HepG2 (cell line): ENCODE results near the gene LOC128125822.

Experiments used
- ADNP ChIP-seq: sonication (generic); formaldehyde crosslinking; IDR thresholded peaks from 2 replicates; pipeline ENCODE4 v1.4.0; 2020; ENCODE audit warnings: missing genetic modification reagents
- AGO2 ChIP-seq: fragments of 200-400 bp; formaldehyde crosslinking; optimal IDR thresholded peaks from 2 replicates; pipeline ENCODE3; 2017; ENCODE audit warnings: mild to moderate bottlenecking, low read depth, low read length, moderate library complexity
- ATF7 ChIP-seq, 2 experiments: fragments of 450-650 bp in 1 of 2; sonication (generic) in 1 of 2; formaldehyde crosslinking in 1 of 2; IDR thresholded peaks; 2 replicates each; pipeline versions ENCODE4 v1.4.0 to v1.6.1; 2016 to 2020; ENCODE audit warnings: antibody characterized with exemption in 1 of 2, mild to moderate bottlenecking in 1 of 2, missing genetic modification reagents in 1 of 2
- CBFB ChIP-seq: sonication (generic); formaldehyde crosslinking; IDR thresholded peaks from 2 replicates; pipeline ENCODE4 v1.4.0; 2020; ENCODE audit warnings: missing genetic modification reagents
- FOXM1 ChIP-seq: sonication (generic); formaldehyde crosslinking; IDR thresholded peaks from 2 replicates; pipeline ENCODE4 v1.5.0; 2020; ENCODE audit warnings: missing genetic modification reagents
- MBD4 ChIP-seq: IDR thresholded peaks from 2 replicates; pipeline ENCODE4 v1.6.1; 2012; ENCODE audit warnings: low read length, inconsistent platforms, borderline replicate concordance
- NR2F6 ChIP-seq, 2 experiments: IDR thresholded peaks; 2 replicates each; pipeline ENCODE4 v1.6.1; 2016; ENCODE audit warnings: antibody characterized with exemption in 1 of 2, mild to moderate bottlenecking in 1 of 2
- PHF5A ChIP-seq: IDR thresholded peaks from one replicate; pipeline ENCODE4 v1.6.1; 2018; ENCODE audit warnings: low read depth, missing genetic modification reagents; ENCODE audit not compliant: unreplicated experiment
- RBFOX2 ChIP-seq: fragments of 200-400 bp; formaldehyde crosslinking; IDR thresholded peaks from 2 replicates; pipeline ENCODE4 v1.6.1; 2017; ENCODE audit warnings: low read depth, mild to moderate bottlenecking, low read length
- SP140L ChIP-seq: sonication (generic); formaldehyde crosslinking; IDR thresholded peaks from 2 replicates; pipeline ENCODE4 v1.4.0; 2020; ENCODE audit warnings: missing genetic modification reagents, borderline replicate concordance
- TEAD2 ChIP-seq: sonication (generic); formaldehyde crosslinking; IDR thresholded peaks from 2 replicates; pipeline ENCODE4 v1.9.0; 2021; ENCODE audit warnings: missing genetic modification reagents
- TRIM24 ChIP-seq: sonication (generic); formaldehyde crosslinking; IDR thresholded peaks from 2 replicates; pipeline ENCODE4 v1.8.0; 2022; ENCODE audit warnings: mild to moderate bottlenecking, missing genetic modification reagents
- ZBTB42 ChIP-seq: sonication (generic); formaldehyde crosslinking; IDR thresholded peaks from 2 replicates; pipeline ENCODE4 v1.5.0; 2020; ENCODE audit warnings: mild to moderate bottlenecking, missing genetic modification reagents
- ZNF180 ChIP-seq: sonication (generic); formaldehyde crosslinking; IDR thresholded peaks from 2 replicates; pipeline ENCODE4 v1.4.0; 2020; ENCODE audit warnings: low read depth, missing genetic modification reagents, borderline replicate concordance
- ZNF225 ChIP-seq: sonication (generic); formaldehyde crosslinking; IDR thresholded peaks from 2 replicates; pipeline ENCODE4 v1.4.0; 2020; ENCODE audit warnings: mild to moderate bottlenecking, missing genetic modification reagents
- ZNF510 ChIP-seq: sonication (generic); formaldehyde crosslinking; IDR thresholded peaks from 2 replicates; pipeline ENCODE4 v1.4.0; 2020; ENCODE audit warnings: low read depth, mild to moderate bottlenecking, missing genetic modification reagents
- ZNF550 ChIP-seq: sonication (generic); formaldehyde crosslinking; IDR thresholded peaks from 2 replicates; pipeline ENCODE4 v1.4.0; 2020; ENCODE audit warnings: mild to moderate bottlenecking, missing genetic modification reagents, borderline replicate concordance
- ZNF564 ChIP-seq: sonication (generic); formaldehyde crosslinking; IDR thresholded peaks from 2 replicates; pipeline ENCODE4 v1.8.1; 2023; ENCODE audit warnings: mild to moderate bottlenecking, missing genetic modification reagents
- ZNF577 ChIP-seq: sonication (generic); formaldehyde crosslinking; IDR thresholded peaks from 2 replicates; pipeline ENCODE4 v1.4.0; 2020; ENCODE audit warnings: mild to moderate bottlenecking, low read depth, missing genetic modification reagents, borderline replicate concordance
- ZNF614 ChIP-seq: IDR thresholded peaks from 2 replicates; pipeline ENCODE4 v1.6.1; 2018; ENCODE audit warnings: missing biosample characterization, missing genetic modification reagents, inconsistent platforms, borderline replicate concordance
- TF ChIP-seq, protein P1 (sequence below): sonication (generic); formaldehyde crosslinking; IDR thresholded peaks from 2 replicates; pipeline ENCODE4 v1.5.0; 2020; ENCODE audit warnings: missing genetic modification reagents, mild to moderate bottlenecking, borderline replicate concordance
- TF ChIP-seq, protein P2 (sequence below): sonication (generic); formaldehyde crosslinking; IDR thresholded peaks from 2 replicates; pipeline ENCODE4 v1.4.0; 2020; ENCODE audit warnings: low read depth, mild to moderate bottlenecking, missing genetic modification reagents
- TF ChIP-seq, protein P3 (sequence below): sonication (generic); formaldehyde crosslinking; IDR thresholded peaks from 2 replicates; pipeline ENCODE4 v1.4.0; 2020; ENCODE audit warnings: missing genetic modification reagents
- TF ChIP-seq, protein P4 (sequence below): sonication (generic); formaldehyde crosslinking; IDR thresholded peaks from 2 replicates; pipeline ENCODE4 v1.4.0; 2020; ENCODE audit warnings: mild to moderate bottlenecking, missing genetic modification reagents
- TF ChIP-seq, protein P5 (sequence below): sonication (generic); formaldehyde crosslinking; conservative IDR thresholded peaks from 2 replicates; pipeline ENCODE4 v1.8.0; 2022; ENCODE audit warnings: low read depth, missing genetic modification reagents

LOC128125822 gene

DNA sequence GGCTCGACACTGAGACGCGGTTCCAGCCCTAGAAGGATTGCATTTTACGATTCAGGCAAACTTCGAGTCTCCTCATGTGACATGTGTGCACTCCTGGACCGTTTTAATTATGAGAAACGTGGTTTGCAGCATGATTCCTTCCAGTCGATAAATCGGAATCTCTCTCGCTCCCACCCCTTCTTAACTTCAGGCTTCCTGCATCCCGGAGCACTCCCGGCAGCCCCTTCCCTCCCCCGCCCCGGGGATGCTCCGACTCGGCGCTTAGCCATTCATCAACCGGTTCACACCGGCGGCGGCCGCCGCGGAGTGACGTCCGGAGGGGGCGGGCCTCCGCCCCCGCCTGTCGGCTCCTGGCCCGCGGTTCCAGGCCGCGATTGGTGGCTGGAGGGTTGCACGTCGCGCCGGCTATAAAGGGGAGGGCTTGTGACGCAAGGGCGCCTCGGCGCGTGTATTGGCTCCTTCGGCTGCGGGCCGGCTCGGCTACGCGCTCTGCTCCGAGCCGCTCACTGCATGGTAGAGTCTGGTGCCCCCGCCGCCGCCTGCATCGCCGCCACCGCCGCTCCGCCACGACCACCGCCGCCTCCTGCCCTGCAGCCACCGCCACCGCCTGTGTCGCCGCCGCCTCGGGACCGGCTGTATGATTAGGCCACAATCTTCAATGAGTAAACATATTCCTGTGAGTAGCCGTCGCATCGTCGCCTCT lies at the start of gene LOC128125822, which contains the start of gene PTP4A1 (continued):
- TF ChIP-seq, protein P1, sequence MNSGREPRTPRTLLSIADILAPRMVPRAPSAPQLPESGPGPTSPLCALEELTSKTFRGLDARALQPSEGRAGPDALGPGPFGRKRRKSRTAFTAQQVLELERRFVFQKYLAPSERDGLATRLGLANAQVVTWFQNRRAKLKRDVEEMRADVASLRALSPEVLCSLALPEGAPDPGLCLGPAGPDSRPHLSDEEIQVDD = peak; percentile 94; the same call in 1 of the 2 replicates
- TF ChIP-seq CBFB (0 out of 2 replicates have a peak, but pooled peaks have one; percentile 46), TRIM24 (no peak), ZNF577 (CRISPR knock-in tag) (peak; percentile 91; the same call in 1 of the 2 replicates), MBD4 (no peak), TEAD2 (CRISPR knock-in tag) (no peak), FOXM1 (CRISPR knock-in tag) (no peak), NR2F6 (IDR thresholded peaks at IDR 0.05) (no peak), NR2F6 (CRISPR knock-in tag; IDR thresholded peaks at IDR 0.05) (peak; percentile 3; the same call in 1 of the 2 replicates), ZBTB42 (CRISPR knock-in tag) (0 out of 2 replicates have a peak, but pooled peaks have one; percentile 20), ZNF510 (peak; percentile 32; the same call in 1 of the 2 replicates), ZNF550 (CRISPR knock-in tag) (no peak), ZNF614 (0 out of 2 replicates have a peak, but pooled peaks have one; percentile 60), ATF7 (IDR thresholded peaks at IDR 0.05) (no peak), ATF7 (CRISPR knock-in tag; IDR thresholded peaks at IDR 0.05) (peak; percentile 39; the same call in 1 of the 2 replicates), SP140L (CRISPR knock-in tag) (no peak), RBFOX2 (peak; percentile 96), ZNF180 (CRISPR knock-in tag) (no peak), AGO2 (no peak), ZNF564 (CRISPR knock-in tag) (no peak), ADNP (CRISPR knock-in tag) (no peak), ZNF225 (CRISPR knock-in tag) (no peak), PHF5A (CRISPR knock-in tag) (no peak)
- TF ChIP-seq, protein P2, sequence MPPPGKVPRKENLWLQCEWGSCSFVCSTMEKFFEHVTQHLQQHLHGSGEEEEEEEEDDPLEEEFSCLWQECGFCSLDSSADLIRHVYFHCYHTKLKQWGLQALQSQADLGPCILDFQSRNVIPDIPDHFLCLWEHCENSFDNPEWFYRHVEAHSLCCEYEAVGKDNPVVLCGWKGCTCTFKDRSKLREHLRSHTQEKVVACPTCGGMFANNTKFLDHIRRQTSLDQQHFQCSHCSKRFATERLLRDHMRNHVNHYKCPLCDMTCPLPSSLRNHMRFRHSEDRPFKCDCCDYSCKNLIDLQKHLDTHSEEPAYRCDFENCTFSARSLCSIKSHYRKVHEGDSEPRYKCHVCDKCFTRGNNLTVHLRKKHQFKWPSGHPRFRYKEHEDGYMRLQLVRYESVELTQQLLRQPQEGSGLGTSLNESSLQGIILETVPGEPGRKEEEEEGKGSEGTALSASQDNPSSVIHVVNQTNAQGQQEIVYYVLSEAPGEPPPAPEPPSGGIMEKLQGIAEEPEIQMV = peak; percentile 17; the same call in 1 of the 2 replicates
- TF ChIP-seq, protein P3, sequence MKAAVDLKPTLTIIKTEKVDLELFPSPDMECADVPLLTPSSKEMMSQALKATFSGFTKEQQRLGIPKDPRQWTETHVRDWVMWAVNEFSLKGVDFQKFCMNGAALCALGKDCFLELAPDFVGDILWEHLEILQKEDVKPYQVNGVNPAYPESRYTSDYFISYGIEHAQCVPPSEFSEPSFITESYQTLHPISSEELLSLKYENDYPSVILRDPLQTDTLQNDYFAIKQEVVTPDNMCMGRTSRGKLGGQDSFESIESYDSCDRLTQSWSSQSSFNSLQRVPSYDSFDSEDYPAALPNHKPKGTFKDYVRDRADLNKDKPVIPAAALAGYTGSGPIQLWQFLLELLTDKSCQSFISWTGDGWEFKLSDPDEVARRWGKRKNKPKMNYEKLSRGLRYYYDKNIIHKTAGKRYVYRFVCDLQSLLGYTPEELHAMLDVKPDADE (CRISPR knock-in tag) = no peak
- TF ChIP-seq, protein P4, sequence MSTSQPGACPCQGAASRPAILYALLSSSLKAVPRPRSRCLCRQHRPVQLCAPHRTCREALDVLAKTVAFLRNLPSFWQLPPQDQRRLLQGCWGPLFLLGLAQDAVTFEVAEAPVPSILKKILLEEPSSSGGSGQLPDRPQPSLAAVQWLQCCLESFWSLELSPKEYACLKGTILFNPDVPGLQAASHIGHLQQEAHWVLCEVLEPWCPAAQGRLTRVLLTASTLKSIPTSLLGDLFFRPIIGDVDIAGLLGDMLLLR (CRISPR knock-in tag) = peak; percentile 95
- TF ChIP-seq, protein P5, sequence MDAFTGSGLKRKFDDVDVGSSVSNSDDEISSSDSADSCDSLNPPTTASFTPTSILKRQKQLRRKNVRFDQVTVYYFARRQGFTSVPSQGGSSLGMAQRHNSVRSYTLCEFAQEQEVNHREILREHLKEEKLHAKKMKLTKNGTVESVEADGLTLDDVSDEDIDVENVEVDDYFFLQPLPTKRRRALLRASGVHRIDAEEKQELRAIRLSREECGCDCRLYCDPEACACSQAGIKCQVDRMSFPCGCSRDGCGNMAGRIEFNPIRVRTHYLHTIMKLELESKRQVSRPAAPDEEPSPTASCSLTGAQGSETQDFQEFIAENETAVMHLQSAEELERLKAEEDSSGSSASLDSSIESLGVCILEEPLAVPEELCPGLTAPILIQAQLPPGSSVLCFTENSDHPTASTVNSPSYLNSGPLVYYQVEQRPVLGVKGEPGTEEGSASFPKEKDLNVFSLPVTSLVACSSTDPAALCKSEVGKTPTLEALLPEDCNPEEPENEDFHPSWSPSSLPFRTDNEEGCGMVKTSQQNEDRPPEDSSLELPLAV (CRISPR knock-in tag) = no peak; the same call in 1 of the 2 replicates
